Kidney (tissue), 14 donors: ENCODE results near the gene CALML4. TPM values are rescaled to one million over a fixed set of nuclear protein-coding genes. Genes with fewer than 3 reads are reported as not detected.

Experiments
- DNase-seq, 5 donors: peaks; one replicate each; pipeline ENCODE4 v3.0.0-alpha.2; 2013 to 2020
- FAIRE-seq: peaks from 2 replicates; lab custom pipeline; 2012; peaks lifted over from hg19 to GRCh38; lab: Jason Lieb, UNC
- H3K27ac ChIP-seq, 2 donors: one replicate each; pipeline ENCODE4 v1.7.0; 2013; ENCODE audit warnings: low read depth in 2 of 2, low read length in 2 of 2, inconsistent platforms in 1 of 2
- H3K27me3 ChIP-seq: one replicate; pipeline ENCODE4 v1.7.1; 2013; ENCODE audit warnings: low read length, inconsistent platforms; ENCODE audit not compliant: control insufficient read depth, insufficient read depth
- H3K36me3 ChIP-seq, 3 donors: one replicate each; pipeline versions ENCODE4 v1.7.0 to v1.7.1; 2013; ENCODE audit warnings: low read length in 3 of 3, control low read depth in 1 of 3, inconsistent platforms in 1 of 3; ENCODE audit not compliant: insufficient read depth in 3 of 3, control insufficient read depth in 2 of 3
- H3K4me1 ChIP-seq, 3 donors: one replicate each; pipeline versions ENCODE4 v1.7.0 to v1.7.1; 2013; ENCODE audit warnings: low read length in 3 of 3, inconsistent platforms in 1 of 3, low read depth in 1 of 3; ENCODE audit not compliant: control insufficient read depth in 2 of 3, insufficient read depth in 2 of 3
- H3K4me3 ChIP-seq, 3 donors: one replicate each; pipeline versions ENCODE4 v1.7.0 to v1.8.1; 2013; ENCODE audit warnings: low read length in 3 of 3, control low read depth in 1 of 3, inconsistent platforms in 1 of 3
- H3K9ac ChIP-seq, 3 donors: one replicate each; pipeline versions ENCODE4 v1.7.0 to v1.7.1; 2013; ENCODE audit warnings: low read length in 3 of 3, control low read depth in 1 of 3, inconsistent platforms in 1 of 3
- H3K9me3 ChIP-seq, 3 donors: one replicate each; pipeline versions ENCODE4 v1.7.0 to v1.7.1; 2013; ENCODE audit warnings: low read length in 3 of 3, control low read depth in 1 of 3, inconsistent platforms in 1 of 3; ENCODE audit not compliant: control insufficient read depth in 2 of 3, insufficient read depth in 1 of 3
- intact Hi-C: fragments of 100-400 bp; cut with DNase I; formaldehyde crosslinking; loops from one replicate; pipeline ENCODE4 v1.11.1; 2022
- polyA plus RNA-seq: library from polyadenylated mRNA; stranded (reverse); fragments of 350-450 nt; fragmentation: Illumina TruSeq; extraction: RNeasy Lipid Tissue Mini Kit (QIAGEN cat#74804); gene quantifications from one replicate; pipeline ENCODE4 v1.2.3, GENCODE V29; 2014; ENCODE audit warnings: low read depth, low replicate concordance; ENCODE audit not compliant: insufficient read depth
- total RNA-seq: library from RNA; stranded (reverse); fragmentation: NEBNext Ultra II Directional; extraction: Animal tissue kit (Norgen Biotek cat#: 25700); gene quantifications from one replicate; pipeline ENCODE4 v1.2.1, GENCODE V29; 2021
- TF ChIP-seq, protein P1 (sequence below): IDR thresholded peaks from 3 replicates; pipeline ENCODE4 v1.5.1; 2012; ENCODE audit warnings: mild to moderate bottlenecking, moderate library complexity, borderline replicate concordance; ENCODE audit not compliant: insufficient read depth; ENCODE audit errors: extremely low read depth
- donor health status: control.
- donor health status: control.
- donor health status: control.
- donor health status: control.
- donor health status: control.
- donor health status: DM: yes; HTN: yes; CAD: no.
- donor health status: Normal renal cell carcinoma (clear cell type).

CALML4 gene
- total and polyA plus RNA-seq, 2 donors from 2014 or later, result 17.4 to 54.7 TPM

DNA sequence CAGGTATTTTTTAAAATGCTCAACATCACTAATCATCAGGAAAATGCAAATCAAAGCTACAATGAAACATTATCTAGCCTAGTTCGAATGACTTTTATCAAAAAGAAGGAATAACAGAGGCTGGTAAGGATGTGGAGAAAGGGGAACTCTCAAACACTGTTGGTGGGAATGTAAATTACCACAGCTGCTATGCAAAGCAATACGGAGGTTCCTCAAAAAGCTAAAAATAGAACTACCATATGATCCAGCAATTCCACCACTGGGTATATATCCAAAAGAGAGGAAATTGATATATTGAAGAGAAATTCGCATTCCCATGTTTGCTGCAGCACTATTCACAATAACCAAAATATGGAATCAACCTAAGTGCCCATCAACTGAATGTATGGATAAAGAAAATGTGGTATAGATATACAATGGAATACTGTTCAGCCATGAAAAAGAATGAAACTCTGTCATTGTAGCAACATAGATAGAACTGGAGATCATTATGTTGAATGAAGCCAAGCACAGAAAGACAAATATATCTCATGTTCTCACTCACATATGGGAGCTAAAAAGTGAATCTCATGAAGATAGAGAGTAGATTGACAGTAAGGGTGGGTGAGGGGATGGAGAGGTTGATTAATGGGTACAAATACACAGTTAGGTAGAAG lies 44.1 kb upstream of the CALML4 start:
- H3K27ac ChIP-seq, result no peak overlapping the region
- FAIRE-seq (no peak), DNase-seq (no peak)
- intact Hi-C loops, result no loop called here
- TF ChIP-seq, protein P1, sequence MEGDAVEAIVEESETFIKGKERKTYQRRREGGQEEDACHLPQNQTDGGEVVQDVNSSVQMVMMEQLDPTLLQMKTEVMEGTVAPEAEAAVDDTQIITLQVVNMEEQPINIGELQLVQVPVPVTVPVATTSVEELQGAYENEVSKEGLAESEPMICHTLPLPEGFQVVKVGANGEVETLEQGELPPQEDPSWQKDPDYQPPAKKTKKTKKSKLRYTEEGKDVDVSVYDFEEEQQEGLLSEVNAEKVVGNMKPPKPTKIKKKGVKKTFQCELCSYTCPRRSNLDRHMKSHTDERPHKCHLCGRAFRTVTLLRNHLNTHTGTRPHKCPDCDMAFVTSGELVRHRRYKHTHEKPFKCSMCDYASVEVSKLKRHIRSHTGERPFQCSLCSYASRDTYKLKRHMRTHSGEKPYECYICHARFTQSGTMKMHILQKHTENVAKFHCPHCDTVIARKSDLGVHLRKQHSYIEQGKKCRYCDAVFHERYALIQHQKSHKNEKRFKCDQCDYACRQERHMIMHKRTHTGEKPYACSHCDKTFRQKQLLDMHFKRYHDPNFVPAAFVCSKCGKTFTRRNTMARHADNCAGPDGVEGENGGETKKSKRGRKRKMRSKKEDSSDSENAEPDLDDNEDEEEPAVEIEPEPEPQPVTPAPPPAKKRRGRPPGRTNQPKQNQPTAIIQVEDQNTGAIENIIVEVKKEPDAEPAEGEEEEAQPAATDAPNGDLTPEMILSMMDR, result no peak
- H3K27me3 ChIP-seq, result no peaks in the 10 kb centered on the region
- H3K4me3 ChIP-seq, result no peak overlapping the region
- no peaks in the 10 kb centered on the region for H3K36me3 ChIP-seq
- H3K9me3 ChIP-seq, result peaks cover 0 to 6% (median 0%) of the 10 kb centered on the region in 3 donors
- no peak overlapping the region for H3K9ac ChIP-seq
- H3K4me1 ChIP-seq, result peaks cover 0 to 4% (median 0%) of the 10 kb centered on the region in 3 donors

GRCh38 chr15:68244235-68244634 lies 39.1 kb upstream of the CALML4 start:
- intact Hi-C loops, result no loop called here
- no peak overlapping the region for H3K27ac ChIP-seq
- H3K9ac ChIP-seq, result no peak overlapping the region
- H3K4me3 ChIP-seq, result no peak overlapping the region
- DNase-seq (no peak), FAIRE-seq (no peak)
- H3K36me3 ChIP-seq, result no peaks in the 10 kb centered on the region
- no peaks in the 10 kb centered on the region for H3K27me3 ChIP-seq
- no peaks in the 10 kb centered on the region for H3K4me1 ChIP-seq
- TF ChIP-seq, protein P1, result no peak
- peaks cover 0 to 7% (median 0%) of the 10 kb centered on the region in 3 donors for H3K9me3 ChIP-seq

- no peaks in the 10 kb centered on the region for H3K27me3 ChIP-seq
- intact Hi-C loops, result no loop called here
- no peak overlapping the region for H3K9ac ChIP-seq
- H3K36me3 ChIP-seq, result no peaks in the 10 kb centered on the region
- FAIRE-seq (no peak), DNase-seq (no peak)
- H3K9me3 ChIP-seq, result peaks cover 0 to 7% (median 0%) of the 10 kb centered on the region in 3 donors
- H3K4me1 ChIP-seq, result no peaks in the 10 kb centered on the region
- H3K4me3 ChIP-seq, result no peak overlapping the region
- TF ChIP-seq, protein P1, result no peak
- no peak overlapping the region for H3K27ac ChIP-seq
Observed at GRCh38 chr15:68241088-68241935, 36.2 kb upstream of the CALML4 start.
